Thoracic aorta (tissue), 2 donors: ENCODE data around the gene AUTS2. TPM values are rescaled to one million over a fixed set of nuclear protein-coding genes. Genes with fewer than 3 reads are reported as not detected.

Experiments used
- ATAC-seq: fragments of 150-250 bp; one replicate; pipeline ENCODE4 v1.8.0; 2017; ENCODE audit warnings: low read depth; ENCODE audit not compliant: insufficient number of reproducible peaks, low FRiP score
- DNase-seq: peaks from one replicate; pipeline ENCODE4 v3.0.0-alpha.2; 2020; ENCODE audit warnings: low spot score
- H3K27ac ChIP-seq, 2 donors: fragments of 200-600 bp; sonication (generic); 1 replicate in 1 of 2; 2 replicates in 1 of 2; pipeline ENCODE4 v1.5.1; 2016; ENCODE audit warnings: mild to moderate bottlenecking in 2 of 2, moderate library complexity in 2 of 2
- H3K27me3 ChIP-seq: fragments of 200-600 bp; sonication (generic); replicated peaks from 2 replicates; pipeline ENCODE4 v1.6.0; 2016; ENCODE audit warnings: mild to moderate bottlenecking; ENCODE audit not compliant: insufficient read depth
- H3K36me3 ChIP-seq: fragments of 200-600 bp; sonication (generic); one replicate; pipeline ENCODE4 v1.5.1; 2016
- H3K4me1 ChIP-seq, 2 donors: fragments of 200-600 bp; sonication (generic); 1 replicate in 1 of 2; 2 replicates in 1 of 2; pipeline versions ENCODE4 v1.5.1 to v1.6.0; 2016; ENCODE audit warnings: low read depth in 2 of 2, mild to moderate bottlenecking in 1 of 2; ENCODE audit not compliant: control insufficient read depth in 1 of 2
- H3K4me3 ChIP-seq: fragments of 200-600 bp; sonication (generic); 2 replicates; pipeline ENCODE4 v1.5.1; 2016; ENCODE audit warnings: mild to moderate bottlenecking
- H3K9me3 ChIP-seq: fragments of 200-600 bp; sonication (generic); 2 replicates; pipeline ENCODE4 v1.5.1; 2016
- total RNA-seq, 2 donors: library from RNA; depleted of rRNA; stranded (reverse); fragments of >200 nt; gene quantifications; one replicate each; pipeline versions ENCODE4 v1.1.0 to v1.2.3, GENCODE V29; 2016
- TF ChIP-seq, protein P1 (sequence below): fragments of 200-600 bp; sonication (generic); IDR thresholded peaks from one replicate; pipeline ENCODE4 v1.5.1; 2019; ENCODE audit warnings: antibody characterized with exemption

Gene AUTS2
- total RNA-seq, 2 donors from 2014 or later, result 49.4 to 101 TPM

DNA sequence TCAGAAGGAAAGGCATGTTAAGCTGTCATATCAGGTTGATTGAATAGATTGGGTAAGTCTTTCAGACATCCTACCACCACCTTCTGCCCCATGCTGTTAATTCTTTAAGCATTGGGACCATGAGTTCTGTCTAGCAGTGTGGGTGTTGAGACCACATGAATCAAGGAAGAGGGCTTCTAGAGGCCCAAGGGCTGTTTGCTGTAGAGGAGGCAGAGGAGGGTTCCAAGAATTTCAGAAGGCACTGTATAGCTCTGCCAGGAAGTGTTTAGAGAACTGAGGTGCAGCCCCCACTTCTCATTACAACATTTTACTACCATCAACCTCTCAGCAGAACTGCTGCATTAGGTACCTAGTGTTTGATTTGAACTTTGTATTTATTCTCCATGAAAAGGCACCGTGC lies 720.2 kb downstream of the AUTS2 start:
- Histone ChIP-seq H3K27ac (no peak overlapping the region), H3K4me3 (no peak overlapping the region), H3K36me3 (no peaks in the 10 kb centered on the region), H3K4me1 (peaks cover 5 to 15% of the 10 kb centered on the region in 2 donors), H3K27me3 (no peaks in the 10 kb centered on the region), H3K9me3 (no peaks in the 10 kb centered on the region)
- DNase-seq (no peak), ATAC-seq (no peak)
- TF ChIP-seq, protein P1, sequence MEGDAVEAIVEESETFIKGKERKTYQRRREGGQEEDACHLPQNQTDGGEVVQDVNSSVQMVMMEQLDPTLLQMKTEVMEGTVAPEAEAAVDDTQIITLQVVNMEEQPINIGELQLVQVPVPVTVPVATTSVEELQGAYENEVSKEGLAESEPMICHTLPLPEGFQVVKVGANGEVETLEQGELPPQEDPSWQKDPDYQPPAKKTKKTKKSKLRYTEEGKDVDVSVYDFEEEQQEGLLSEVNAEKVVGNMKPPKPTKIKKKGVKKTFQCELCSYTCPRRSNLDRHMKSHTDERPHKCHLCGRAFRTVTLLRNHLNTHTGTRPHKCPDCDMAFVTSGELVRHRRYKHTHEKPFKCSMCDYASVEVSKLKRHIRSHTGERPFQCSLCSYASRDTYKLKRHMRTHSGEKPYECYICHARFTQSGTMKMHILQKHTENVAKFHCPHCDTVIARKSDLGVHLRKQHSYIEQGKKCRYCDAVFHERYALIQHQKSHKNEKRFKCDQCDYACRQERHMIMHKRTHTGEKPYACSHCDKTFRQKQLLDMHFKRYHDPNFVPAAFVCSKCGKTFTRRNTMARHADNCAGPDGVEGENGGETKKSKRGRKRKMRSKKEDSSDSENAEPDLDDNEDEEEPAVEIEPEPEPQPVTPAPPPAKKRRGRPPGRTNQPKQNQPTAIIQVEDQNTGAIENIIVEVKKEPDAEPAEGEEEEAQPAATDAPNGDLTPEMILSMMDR, result no peak

DNA sequence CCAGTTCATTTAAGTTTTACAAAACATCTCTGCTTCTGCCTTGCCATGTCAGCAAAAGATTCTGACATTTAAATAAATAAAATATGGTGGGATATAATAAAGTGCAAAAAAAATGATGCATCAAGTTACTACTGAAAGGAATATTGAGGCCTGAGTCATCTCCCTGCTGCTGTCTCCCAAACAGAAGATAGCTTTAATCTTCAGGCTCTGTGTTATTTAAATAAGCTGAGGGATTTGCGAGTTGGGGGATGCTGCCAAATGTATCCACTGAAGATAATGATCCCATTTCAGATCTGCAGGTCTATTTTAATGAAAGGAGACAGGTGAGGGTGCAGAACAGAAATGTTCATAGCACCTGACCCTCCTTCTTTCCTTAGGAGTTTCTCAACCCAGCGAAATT lies 720.8 kb downstream of the AUTS2 start:
- DNase-seq, result no peak
- Histone ChIP-seq H3K36me3 (no peaks in the 10 kb centered on the region), H3K4me1 (peaks cover 5 to 15% of the 10 kb centered on the region in 2 donors), H3K4me3 (no peak overlapping the region), H3K27ac (no peak overlapping the region), H3K27me3 (no peaks in the 10 kb centered on the region), H3K9me3 (no peaks in the 10 kb centered on the region)
- ATAC-seq, result no peak
- TF ChIP-seq, protein P1, result no peak

GRCh38 chr7:70321016-70321590 lies 722.8 kb downstream of the AUTS2 start:
- Histone ChIP-seq H3K27me3 (no peaks in the 10 kb centered on the region), H3K4me3 (no peak overlapping the region), H3K4me1 (peaks cover 5 to 20% of the 10 kb centered on the region in 2 donors), H3K9me3 (no peaks in the 10 kb centered on the region), H3K36me3 (no peaks in the 10 kb centered on the region), H3K27ac (no peak overlapping the region)
- no peak for ATAC-seq
- TF ChIP-seq, protein P1, result no peak
- DNase-seq, result no peak

- Histone ChIP-seq H3K4me1 (peaks cover 0 to 6% of the 10 kb centered on the region in 2 donors), H3K27me3 (no peaks in the 10 kb centered on the region), H3K9me3 (no peaks in the 10 kb centered on the region), H3K36me3 (no peaks in the 10 kb centered on the region), H3K4me3 (no peak overlapping the region), H3K27ac (no peak overlapping the region)
- no peak for DNase-seq
- TF ChIP-seq, protein P1, result no peak
- no peak for ATAC-seq
Measured at GRCh38 chr7:70322856-70323255, 724.6 kb downstream of the AUTS2 start.

DNA sequence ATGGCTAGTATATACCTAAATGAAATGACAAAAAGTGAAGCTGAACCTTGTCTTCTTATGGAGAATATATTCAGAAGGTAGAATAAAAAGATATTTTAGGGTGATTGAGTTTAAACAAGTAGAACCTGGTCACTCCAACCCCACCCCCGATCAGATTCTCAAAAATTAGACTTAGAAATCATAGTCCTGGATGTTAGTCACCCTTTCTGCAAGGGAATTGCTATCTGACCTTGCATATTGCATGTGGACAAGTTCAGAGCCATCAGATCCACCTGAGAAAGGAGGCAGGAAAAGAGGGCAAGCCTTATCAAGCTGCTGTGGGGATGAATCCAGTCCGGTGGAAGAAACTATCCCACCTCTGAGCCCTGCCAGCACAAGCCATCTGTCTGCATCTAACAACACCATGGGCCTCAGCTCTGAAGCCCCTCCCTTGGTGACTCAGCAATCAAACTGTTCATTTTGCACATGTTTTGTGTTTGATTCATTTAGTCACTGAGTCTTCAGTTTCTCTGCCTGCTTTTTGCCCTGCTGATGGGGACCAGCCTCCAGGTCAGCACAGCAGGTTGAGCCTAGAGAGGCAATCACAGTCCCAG lies 727.3 kb downstream of the AUTS2 start:
- Histone ChIP-seq H3K27me3 (no peaks in the 10 kb centered on the region), H3K36me3 (no peaks in the 10 kb centered on the region), H3K27ac (no peak overlapping the region), H3K4me1 (peaks cover 0 to 6% of the 10 kb centered on the region in 2 donors), H3K4me3 (no peak overlapping the region), H3K9me3 (no peaks in the 10 kb centered on the region)
- ATAC-seq (peak; percentile 74), DNase-seq (no peak)
- TF ChIP-seq, protein P1, result no peak
